ENCODE data around the gene OBSCN. TPM values are rescaled to one million over a fixed set of nuclear protein-coding genes. Genes with fewer than 3 reads are reported as not detected.
A peak's percentile ranks its signal among the peaks of the same experiment; 100 is the strongest.

OBSCN gene
- polyA plus RNA-seq, 4 donors: 16.5 to 49.7 (median 34.5) TPM

DNA sequence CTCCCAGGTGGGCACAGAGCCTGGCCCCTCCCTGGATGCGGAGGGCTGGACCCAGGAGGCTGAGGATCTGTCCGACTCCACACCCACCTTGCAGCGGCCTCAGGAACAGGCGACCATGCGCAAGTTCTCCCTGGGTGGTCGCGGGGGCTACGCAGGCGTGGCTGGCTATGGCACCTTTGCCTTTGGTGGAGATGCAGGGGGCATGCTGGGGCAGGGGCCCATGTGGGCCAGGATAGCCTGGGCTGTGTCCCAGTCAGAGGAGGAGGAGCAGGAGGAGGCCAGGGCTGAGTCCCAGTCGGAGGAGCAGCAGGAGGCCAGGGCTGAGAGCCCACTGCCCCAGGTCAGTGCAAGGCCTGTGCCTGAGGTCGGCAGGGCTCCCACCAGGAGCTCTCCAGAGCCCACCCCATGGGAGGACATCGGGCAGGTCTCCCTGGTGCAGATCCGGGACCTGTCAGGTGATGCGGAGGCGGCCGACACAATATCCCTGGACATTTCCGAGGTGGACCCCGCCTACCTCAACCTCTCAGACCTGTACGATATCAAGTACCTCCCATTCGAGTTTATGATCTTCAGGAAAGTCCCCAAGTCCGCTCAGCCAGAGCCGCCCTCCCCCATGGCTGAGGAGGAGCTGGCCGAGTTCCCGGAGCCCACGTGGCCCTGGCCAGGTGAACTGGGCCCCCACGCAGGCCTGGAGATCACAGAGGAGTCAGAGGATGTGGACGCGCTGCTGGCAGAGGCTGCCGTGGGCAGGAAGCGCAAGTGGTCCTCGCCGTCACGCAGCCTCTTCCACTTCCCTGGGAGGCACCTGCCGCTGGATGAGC lies 164.5 kb downstream of the OBSCN start:
- peak in 3 of 4 donors; percentile 15 to 53 (median 26) for DNase-seq (ENCODE audit: low read depth in 4 of 4, low spot score in 2 of 4)

DNA sequence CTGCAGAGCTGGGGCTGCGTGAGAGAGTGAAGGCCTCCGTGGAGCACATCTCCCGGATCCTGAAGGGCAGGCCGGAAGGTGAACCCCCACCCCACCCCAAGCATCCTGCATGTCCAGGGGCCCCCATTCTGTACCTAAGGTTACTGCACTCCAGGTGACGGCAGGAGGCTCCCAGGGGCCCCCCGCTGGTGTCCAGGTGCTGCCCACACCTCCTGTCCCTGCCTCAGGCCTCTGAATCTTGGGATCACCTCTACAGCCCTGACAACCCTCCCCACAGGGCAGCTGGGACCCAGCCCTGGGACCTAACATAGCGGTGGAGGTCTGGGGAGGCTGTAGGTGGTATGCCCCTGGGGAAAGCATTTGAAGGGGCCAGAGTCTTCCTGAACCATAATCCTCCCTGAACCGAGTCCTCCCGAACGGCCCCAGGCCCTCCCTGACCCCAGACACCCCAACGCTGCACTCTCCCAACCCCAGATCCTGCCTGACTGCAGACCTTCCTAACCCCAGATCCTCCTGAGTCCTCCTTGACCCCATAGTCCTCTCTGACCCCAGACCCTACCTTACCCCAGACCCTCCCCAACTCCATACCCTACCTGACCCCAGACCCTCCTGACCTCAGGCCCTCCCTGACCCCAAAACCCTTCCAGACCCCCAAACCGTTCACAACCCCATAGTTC lies 165.3 kb downstream of the OBSCN start:
- DNase-seq (ENCODE audit: low read depth in 4 of 4, low spot score in 2 of 4): no peak

GRCh38 chr1:228373681-228374571 lies 166.1 kb downstream of the OBSCN start:
- DNase-seq (ENCODE audit: low read depth in 4 of 4, low spot score in 2 of 4): no peak

GRCh38 chr1:228374711-228375577 lies 167.1 kb downstream of the OBSCN start:
- no peak for DNase-seq (ENCODE audit: low read depth in 4 of 4, low spot score in 2 of 4)

DNA sequence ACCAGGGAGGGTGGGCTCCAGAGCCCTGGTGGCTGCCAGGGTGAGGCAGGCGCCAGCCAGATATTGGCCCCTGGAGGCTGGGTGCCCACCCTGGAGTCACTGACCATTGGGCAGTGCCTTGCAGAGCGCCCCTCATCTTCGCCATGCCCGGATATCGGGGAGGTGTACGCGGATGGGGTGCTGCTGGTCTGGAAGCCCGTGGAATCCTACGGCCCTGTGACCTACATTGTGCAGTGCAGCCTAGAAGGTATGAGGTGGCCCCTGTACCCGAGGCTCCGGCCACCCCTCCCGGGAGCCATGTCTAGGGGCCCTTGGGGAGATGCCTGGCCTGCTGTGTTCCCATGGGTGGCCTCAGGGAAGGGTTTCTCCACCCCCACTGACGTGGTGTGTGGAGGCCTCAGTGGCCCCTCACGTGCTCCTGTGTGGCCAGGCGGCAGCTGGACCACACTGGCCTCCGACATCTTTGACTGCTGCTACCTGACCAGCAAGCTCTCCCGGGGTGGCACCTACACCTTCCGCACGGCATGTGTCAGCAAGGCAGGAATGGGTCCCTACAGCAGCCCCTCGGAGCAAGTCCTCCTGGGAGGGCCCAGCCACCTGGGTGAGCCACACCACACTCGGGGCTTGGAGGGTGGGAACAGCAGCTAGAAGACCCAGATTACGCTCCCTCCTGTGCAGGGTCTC lies 167.9 kb downstream of the OBSCN start:
- no peak for DNase-seq (ENCODE audit: low read depth in 4 of 4, low spot score in 2 of 4)

- DNase-seq (ENCODE audit: low read depth in 4 of 4, low spot score in 2 of 4): no peak
Observed at GRCh38 chr1:228376262-228376628, 168.4 kb downstream of the OBSCN start.

DNA sequence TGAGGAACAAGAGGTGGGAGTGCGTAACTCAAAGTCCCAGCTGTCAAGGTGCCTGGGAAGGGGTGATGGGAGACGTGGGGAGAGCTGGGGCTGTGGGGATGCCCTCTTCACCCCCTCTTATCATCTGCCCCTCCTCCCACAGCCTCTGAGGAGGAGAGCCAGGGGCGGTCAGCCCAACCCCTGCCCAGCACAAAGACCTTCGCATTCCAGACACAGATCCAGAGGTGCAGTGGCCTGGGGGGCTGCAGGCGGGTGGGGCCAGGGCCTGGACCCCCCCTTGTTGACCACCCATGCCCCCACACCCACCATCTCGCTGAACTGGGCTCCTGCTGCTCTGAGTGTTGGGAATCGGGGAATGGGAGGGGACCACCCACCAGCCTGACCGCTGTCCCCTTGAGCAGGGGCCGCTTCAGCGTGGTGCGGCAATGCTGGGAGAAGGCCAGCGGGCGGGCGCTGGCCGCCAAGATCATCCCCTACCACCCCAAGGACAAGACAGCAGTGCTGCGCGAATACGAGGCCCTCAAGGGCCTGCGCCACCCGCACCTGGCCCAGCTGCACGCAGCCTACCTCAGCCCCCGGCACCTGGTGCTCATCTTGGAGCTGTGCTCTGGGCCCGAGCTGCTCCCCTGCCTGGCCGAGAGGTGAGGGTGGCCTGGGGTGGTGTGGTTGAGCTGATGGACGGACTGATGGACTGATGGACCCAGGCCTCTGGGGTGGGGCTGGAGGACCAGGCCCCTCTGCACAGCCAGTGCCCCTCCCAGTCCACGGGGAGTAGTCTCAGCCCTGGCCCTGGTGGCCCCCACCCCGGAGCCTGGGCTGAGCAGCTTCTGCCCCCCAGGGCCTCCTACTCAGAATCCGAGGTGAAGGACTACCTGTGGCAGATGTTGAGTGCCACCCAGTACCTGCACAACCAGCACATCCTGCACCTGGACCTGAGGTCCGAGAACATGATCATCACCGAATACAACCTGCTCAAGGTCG lies 169.1 kb downstream of the OBSCN start:
- DNase-seq (ENCODE audit: low read depth in 4 of 4, low spot score in 2 of 4): no peak

GRCh38 chr1:228377664-228378089 lies 169.8 kb downstream of the OBSCN start:
- DNase-seq (ENCODE audit: low read depth in 4 of 4, low spot score in 2 of 4): no peak

DNA sequence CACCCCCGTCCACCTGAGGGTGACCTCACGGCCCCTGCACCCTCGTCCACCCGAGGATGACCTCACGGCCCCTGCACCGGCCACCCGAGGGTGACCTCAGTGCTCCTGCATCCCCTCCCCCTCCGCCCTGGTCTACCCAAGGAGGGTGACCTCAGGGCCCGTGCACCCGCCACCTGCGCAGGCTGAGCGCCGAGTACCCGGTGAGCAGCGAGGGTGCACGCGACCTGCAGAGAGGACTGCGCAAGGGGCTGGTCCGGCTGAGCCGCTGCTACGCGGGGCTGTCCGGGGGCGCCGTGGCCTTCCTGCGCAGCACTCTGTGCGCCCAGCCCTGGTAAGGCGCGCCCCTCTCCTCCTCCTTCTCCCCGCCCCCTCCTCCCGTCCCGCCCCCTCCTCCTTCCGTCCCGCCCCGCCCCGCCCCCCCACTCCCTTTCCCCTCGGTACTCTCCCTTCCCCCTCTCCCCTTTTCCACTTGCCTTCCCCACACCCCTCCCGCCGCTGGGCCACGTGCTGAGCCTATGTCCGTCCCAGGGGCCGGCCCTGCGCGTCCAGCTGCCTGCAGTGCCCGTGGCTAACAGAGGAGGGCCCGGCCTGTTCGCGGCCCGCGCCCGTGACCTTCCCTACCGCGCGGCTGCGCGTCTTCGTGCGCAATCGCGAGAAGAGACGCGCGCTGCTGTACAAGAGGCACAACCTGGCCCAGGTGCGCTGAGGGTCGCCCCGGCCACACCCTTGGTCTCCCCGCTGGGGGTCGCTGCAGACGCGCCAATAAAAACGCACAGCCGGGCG lies 170.4 kb downstream of the OBSCN start:
- DNase-seq (ENCODE audit: low read depth in 4 of 4, low spot score in 2 of 4): peak; percentile 53 to 55 (median 54)

GRCh38 chr1:228378873-228379460 lies 171.1 kb downstream of the OBSCN start:
- peak in 1 of 4 donors; percentile 7 for DNase-seq (ENCODE audit: low read depth in 4 of 4, low spot score in 2 of 4)

DNA sequence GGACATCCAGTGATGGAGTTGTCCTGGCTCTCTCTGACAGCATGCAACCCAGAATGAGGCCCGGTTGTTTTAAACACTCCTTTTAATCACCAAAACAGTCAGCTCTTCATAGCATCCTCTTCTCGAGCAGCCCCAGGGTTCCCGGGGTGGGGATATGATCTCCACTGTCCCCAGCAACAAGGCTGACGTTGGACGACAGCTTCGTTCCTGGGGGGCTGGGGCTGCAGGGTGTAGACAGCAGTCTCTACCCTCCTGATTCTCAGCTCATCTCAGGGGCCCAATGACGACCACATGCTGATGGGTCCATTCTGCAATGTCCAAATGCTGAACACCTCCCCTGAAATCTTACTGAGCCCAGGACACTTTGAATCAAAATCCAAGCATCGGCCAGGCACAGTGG lies 171.8 kb downstream of the OBSCN start:
- no peak for DNase-seq (ENCODE audit: low read depth in 4 of 4, low spot score in 2 of 4)

- DNase-seq (ENCODE audit: low read depth in 4 of 4, low spot score in 2 of 4): no peak
Observed at GRCh38 chr1:228381356-228381755, 173.5 kb downstream of the OBSCN start.

DNA sequence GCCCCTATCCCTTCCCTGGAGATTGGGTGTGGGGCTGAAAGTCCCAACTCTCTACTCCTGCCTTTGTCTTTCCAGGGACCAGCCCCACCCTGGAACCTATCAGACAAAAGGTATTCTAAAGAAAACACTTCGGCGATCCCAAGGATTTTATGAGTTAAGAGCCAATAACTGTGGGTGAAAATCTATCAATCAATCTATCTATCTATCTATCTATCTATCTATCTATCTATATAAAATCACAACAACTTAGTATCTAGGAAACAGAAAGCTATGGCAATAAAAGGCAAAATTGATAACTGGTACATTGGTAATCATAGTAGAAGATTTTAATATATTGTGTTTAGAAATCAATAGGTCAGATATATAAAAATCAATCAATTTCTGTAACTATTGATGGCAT lies 175.9 kb downstream of the OBSCN start:
- no peak for DNase-seq (ENCODE audit: low read depth in 4 of 4, low spot score in 2 of 4)

DNA sequence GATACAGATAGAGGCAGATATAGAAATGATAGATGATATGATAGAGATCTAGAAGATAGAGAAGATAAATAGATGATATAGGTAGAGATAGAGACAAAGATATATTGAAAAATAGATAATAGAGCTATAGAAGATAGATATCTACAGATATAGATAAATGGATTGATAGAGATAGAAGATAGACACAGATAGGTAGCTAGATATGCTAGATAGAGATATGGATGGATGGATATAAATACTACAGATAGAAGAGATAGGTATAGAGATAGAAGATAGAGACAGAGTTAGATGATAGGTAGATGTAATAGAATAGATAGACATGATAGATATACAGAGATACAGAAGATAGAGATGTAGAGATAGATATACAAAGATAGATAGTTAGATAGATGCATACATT lies 177.4 kb downstream of the OBSCN start:
- DNase-seq (ENCODE audit: low read depth in 4 of 4, low spot score in 2 of 4): no peak

GRCh38 chr1:228387321-228387720 lies 179.5 kb downstream of the OBSCN start:
- no peak for DNase-seq (ENCODE audit: low read depth in 4 of 4, low spot score in 2 of 4)

DNA sequence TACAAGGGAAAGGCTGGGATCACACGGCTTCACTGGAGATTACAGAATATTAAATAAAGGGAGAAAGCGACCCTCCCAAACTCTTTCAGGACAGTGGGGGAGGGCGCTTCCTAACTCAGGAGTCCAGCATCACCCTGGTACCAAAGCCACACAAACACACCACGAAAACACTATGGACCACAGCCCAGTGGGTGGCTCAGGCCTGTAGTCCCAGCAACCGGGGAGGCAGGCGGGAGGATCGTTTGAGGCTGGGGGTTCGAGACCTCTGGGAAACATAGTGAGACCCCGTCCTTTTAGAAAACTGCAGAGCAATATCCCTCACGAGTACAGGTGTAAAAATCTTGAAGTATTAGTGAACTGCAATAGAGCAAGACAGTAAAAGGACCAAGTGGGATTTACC lies 182.8 kb downstream of the OBSCN start:
- no peak for DNase-seq (ENCODE audit: low read depth in 4 of 4, low spot score in 2 of 4)

GRCh38 chr1:228391411-228392020 lies 183.7 kb downstream of the OBSCN start:
- DNase-seq (ENCODE audit: low read depth in 4 of 4, low spot score in 2 of 4): no peak
